Activated CD4-positive, alpha-beta T cell treated with anti-CD3 and anti-CD28 coated beads for 24 hours (primary cell): ENCODE results near the gene ELAVL2.

Experiments
- DNase-seq, 2 donors: peaks; one replicate each; pipeline ENCODE4 v3.0.0-alpha.2; 2020; ENCODE audit warnings: low read depth in 2 of 2

Gene ELAVL2

DNA sequence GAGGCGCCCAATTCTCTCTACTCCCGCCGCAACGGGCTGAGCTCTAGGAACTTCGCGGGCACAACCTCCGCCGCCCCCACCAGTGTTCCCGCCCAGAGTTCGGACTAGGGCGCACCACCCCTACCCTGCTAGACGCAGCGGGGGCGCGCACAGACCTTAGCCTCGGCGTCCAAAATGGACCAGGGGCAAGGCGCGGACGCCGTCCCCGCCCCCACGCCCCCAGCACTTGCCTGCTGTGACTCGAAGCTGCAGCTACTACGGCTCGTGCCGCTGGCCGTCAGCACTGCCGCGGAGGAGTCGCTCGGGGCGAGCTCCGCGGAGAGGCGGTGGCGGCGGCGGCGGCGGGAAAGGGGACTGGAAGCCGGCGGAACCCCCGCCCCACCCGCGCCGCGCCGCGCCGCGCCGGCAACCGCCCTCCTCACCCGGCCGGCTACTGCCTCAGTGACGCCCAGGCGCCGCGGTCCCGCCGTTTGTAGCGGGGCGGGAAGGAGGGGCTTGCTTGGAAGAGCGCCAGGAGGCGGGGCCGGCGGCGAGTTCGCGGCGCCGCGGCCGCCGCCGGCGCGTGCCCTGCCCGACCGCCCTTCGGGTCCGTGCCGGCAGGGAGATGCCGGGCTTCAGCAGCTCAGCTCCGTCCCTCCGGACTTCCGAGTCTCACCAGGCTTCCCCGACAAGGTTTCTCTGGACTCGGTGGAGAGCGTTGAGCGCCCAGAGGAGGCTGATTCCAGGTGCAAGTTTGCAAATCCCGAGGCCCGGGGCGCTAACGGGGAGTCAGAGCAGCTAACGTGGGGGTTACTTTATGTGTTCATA, 4.5 kb downstream of the ELAVL2 start:
- no peak for DNase-seq

DNA sequence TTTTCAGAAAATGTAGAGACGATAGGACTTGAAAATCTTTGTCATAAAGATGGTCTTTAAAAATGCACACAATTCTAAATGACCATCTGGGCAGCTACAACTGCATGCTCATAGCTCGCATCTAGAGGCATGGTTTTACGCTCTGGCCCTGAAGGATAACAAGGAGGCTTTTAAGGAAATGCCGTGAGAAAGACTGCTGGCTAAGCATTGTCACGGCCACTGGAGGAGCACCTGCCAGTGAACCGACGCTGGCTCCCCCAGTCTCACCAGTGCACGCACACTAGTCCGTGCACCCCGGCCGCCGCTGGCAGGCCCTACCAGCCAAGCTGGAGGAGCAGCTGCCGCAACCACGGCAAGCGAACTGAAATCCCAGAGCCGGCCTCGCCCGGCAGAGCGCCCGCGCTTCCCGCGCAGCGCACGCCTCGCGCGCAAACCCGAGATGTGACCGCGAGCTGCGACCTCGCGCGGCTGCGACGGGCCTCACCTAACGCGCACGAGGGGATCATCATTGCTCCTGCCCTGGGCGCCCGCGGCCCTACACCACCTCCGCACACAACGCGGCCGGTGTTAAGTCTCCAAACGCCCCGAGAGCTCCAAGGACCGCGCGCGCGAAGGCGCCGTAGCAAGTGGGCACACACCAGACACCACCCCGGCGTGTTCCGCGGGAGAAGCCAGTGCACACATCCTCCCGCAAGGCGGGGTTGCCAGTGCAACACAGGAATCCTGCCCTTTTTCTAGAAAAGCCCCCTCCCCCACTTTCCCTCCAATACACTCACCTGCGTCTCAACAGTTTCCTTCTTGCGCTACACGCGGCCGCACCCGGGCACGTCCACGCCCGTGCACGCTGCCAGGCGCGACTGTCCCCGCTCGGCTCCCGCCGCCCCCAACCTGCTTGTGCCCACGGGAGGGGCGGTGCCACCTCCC, 5.3 kb downstream of the ELAVL2 start:
- DNase-seq = no peak

DNA sequence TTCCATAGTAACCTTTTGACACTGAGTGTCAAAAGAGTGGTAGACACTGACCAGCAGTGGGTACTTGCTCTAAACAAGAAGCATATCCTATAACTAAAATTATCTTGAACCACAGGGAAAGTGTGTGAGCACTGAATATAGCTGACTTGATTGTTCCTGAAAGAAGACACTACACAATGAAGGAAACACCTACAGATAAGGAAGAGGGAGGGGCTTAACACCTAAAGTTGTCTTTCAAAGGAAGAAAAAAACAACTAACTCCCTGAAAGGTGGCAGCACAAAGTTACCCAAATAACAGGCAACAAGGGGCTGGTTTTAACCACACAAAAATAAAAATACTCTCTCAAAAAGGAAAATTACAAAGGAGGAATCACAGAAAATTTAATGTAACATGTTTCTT, 6.6 kb downstream of the ELAVL2 start:
- no peak for DNase-seq

DNA sequence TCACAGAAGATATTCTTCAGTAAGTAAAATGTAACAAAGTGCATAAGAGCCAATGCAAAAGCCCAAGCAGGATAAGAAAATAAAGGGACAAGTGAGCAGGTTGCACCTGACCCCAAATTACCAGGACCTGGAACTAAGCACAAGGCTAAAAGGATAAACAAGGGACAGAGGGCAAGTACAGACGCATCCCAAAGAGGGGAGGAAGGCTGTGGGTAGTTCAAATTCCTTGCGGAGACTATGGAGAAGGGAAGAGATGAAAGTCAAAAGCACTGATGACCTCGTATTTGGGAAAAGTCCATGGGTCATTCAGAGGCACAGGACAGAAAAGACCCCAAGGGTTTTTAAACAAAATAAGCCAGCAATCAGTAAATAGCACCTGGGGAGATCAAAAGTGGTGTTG, 11.8 kb downstream of the ELAVL2 start:
- no peak for DNase-seq

DNA sequence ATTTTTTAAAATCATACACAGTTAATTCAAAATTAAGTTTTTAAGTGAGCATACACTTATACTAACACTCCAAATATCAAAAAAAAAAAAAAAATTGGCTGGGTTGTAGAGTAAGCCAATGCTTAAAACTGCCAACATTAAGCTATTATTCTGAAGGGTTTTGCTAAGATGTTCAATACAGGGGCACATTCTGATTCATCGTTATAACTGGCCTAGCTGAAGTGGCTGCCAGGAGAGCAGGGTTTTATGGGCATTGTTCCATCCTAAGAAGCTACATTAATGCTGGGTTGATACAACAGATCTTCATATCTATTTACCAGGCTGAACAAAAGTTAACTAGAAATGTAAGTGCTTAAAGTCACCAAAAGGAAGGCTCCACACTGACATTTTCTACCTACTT, 13.4 kb downstream of the ELAVL2 start:
- no peak for DNase-seq

DNA sequence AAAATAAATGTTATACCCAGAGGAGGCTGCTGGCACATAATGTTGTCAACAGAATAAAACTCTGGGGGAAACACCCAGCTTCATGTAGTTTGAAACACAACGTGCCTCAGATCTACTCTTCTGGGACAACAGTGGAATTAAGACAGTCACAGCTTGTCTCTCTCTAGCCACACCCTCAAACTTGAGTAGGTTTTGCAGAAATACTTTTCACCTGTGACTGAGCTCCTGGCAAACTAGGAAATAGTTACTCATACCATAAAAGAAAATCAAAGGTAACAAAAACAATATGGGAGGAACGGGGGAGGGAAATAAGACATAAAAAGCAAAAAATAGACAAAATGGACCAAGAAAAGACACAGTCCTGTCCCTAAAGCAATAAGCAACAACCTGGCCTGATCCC, 14.4 kb downstream of the ELAVL2 start:
- DNase-seq = no peak

DNA sequence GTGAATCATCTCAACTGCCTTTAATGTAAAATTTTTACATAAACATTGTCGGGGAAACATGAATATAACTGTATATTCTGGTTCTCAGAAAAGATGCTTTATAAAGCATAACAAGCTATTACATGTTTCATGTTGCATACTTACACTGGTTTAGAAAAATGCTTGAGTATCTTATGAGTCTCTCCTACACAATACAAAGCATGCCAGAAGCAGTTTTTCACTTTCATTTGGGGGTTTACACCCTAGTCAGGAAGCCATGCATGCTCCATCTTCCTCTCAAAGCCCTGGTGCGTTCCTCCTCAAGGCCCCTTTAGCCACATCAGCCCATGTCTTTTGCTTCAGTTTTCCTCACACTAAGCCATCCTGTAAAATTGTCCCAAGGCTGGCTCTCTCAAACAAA, 22.8 kb downstream of the ELAVL2 start:
- DNase-seq = no peak

DNA sequence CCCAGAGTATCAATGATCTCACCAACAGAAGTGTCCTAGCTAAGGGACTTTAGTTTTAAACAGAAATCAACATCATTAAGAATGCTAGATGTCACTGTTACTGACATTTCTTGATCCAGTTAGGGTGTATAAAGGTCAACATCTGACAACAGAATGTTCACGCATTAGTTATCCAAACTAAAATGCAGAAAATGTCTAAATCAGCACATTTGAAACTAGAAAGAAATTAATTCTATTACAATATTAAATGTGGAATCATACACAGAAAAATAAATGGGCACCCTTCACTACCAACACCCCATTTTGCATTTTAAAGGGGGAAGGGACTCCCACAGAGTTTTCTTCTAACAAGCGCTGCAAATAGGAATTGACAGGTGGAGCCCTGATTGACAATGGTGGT, 24.5 kb downstream of the ELAVL2 start:
- no peak for DNase-seq

DNA sequence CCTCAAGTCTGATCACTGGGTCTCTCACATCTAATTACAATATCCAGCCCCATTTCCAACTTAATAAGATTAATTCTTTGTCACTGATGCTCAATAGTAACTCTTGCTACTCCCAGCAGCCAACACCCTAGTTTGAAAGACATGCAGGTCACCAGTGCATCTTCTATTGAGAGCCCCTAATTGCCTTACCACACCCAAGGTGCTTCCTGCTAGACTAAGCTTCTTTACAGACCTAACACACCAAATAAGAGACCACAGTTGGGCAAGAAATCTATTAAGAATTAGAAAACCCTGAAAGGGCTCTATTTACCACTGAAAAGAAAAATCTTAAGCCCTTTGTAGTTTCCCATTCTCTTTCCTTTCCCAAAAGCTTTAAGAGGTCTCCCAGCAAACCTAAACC, 26.5 kb downstream of the ELAVL2 start:
- no peak for DNase-seq

DNA sequence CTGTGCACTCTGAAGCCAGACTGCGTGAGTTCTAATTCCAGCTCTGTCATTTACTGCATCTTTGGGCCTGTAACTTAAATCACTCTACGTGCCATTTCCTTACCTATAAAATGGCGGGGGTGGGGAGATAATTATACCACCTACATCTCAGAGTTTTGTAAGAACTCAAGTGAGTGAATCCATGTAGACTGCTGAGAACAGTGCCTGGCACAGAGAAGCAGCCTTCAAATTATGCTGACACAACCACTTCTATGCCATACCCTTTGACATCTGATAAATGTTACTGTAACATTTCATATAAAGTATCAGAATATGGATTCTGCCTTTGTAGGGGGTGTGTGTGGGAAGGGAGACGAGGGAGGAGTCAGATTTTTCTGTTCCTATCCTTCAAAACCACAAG, 27.7 kb downstream of the ELAVL2 start:
- no peak for DNase-seq

DNA sequence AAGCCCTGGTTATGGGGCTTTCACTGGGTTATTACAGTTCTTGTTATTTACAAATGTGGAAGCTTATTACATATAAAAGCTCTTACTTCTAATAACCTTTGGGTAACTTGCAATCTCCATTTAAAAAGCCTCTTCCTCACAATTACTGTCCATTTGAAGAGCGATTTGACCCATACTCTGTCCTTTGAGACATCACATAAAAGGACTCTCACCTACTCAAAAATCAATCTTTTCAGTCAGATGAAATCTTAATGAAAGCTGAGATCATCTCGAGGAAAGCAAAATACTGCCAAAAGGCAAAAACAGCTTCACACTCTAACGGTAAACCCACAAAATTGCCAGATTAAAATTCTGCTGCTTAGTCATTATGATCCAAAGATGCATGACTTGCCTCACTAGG, 29.8 kb downstream of the ELAVL2 start:
- no peak for DNase-seq

DNA sequence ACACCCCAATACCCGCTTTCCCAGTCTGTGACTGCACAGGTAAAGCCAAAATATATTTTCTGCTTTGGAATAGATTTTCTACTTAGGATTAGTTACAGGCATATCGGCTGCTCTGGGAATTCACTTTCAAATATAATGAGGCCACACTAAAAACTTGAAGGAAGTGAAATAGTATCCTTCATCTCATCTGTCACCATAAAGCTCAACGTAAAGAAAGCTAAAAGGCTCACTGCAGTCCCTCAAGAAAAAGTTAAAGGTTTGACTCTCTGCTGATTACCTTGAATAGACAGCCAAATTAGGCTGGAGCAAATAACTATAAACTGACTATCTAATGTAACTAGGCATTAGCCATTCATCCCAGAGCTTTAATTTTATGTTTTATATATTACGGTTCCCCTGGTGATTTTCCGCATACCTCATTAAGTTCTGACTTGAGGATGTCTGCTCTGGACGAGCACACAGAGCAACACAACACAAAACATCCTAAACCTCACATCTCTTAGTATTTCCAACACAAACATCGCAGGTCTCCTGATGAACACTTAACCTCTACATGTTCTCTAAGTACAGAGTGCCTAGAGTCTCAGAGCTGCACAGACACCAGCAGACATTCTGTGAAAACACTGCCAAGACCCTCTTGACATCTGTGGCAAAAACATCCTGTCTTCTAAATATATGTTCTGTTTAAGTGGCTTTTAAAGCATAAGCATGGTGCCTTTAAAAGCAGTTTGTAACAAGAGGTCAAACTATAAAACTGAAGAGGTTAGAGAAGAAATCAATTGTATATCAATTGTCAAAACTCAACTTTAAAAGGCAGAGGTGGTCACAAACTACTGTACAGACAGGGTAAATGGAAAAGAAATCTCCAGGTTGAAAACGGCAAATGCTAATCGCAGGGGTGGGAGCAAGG, 35.4 kb downstream of the ELAVL2 start:
- DNase-seq = no peak

DNA sequence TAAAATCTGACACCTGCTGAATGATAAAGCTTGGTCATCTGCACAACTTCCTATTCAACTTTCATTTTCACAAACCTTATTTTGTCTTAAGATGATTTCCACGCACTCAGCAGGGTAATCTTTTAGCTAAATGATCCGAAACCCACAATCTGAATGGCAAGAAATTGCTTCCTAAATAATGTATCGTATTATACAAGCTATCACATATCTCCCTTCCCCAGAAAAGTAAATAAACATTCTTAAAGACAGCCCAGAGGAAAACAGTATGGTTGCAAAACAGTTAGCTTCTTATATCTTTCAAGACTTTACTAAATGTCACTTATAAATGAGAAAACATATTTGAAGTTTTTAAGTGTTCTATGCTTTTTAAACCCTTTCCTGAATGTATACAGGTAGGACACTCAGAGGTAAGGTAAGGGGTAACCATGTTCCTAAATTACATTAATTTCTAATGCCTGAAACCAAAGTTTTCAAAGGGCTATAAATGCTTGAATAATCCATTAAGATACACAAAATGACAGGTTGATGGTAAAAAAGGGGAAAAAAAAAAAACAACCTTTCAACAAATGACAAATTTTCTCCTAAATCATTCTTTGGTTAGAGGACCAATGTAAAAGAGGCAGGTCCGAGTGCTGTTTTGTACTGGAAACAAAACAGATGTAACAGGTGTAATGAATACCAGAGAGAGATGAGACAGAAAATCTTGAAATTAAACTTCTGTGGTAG, 36.3 kb downstream of the ELAVL2 start:
- DNase-seq = no peak

DNA sequence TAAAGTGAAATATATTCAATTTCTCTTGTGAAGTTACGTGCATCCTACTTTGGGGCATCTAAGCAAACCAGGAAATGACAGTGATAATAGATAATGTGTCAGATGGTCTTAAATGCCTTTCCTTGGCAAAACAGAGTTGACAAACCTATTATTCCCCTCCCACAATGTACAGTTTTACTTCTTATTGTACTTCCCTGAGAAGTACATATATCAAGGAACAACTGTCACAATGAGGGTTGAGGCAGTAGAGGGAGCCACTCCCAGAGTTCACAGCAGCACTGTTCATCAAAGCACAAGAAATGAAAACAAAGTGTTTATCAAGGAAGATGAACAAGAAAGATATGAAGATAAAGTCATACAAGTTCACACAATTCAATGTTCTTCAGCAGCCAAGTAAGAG, 41.1 kb downstream of the ELAVL2 start:
- no peak for DNase-seq

DNA sequence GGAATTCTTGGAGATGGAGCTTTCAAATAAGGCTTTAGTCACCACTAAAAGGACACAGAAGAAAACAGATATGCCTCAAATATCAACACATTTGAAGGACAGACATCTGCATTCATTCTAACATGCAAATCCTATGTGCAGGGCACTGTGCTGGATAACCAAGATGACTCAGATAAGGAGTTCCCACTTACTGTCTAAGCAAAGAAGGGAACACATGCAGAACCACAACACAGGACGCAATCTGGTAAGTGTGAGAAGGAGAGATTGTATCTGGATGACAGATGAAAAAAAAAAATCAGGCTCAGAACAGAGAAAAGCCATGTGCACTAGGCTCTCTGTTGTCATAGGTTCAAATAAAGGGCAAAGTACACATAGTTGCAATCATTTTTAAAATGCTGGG, 42.5 kb downstream of the ELAVL2 start:
- DNase-seq = no peak

DNA sequence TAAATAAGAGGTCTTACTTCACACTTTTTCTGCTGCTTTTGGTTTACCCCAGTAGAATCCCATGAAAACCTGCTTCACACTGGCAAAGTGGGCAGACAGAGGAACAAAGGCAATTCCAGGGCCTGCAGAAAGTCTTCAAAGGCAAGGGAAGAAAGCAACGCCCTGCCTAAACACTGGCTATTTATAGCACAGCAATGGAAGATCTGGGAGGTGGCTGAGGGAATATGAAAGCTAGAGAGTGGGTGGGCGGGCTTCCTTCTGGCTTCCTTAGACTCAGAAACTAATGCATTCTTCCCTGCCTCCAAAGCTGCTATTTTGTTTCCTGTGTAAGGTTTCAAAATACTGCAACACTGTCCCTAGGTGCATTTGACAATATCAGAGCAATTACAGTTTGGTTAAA, 46.8 kb downstream of the ELAVL2 start:
- no peak for DNase-seq

DNA sequence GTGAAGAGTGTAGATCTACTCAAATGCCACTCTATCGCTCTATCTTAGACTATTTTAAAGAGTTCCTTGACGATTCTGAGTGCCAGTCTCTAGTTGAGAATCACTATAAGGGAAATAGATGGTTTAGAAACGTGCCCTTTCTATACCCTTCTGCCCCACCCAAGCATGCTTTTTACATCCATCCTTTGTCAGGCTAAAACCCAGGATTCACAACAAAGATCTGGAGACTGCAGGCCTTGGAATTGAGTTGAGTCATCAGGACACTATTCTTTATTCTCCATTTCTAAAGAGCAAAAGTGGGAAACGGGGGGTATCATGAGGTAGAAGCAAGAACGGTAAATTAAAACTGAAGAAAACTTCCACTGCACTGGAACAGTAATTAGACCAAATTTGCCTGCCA, 48.7 kb downstream of the ELAVL2 start:
- no peak for DNase-seq

DNA sequence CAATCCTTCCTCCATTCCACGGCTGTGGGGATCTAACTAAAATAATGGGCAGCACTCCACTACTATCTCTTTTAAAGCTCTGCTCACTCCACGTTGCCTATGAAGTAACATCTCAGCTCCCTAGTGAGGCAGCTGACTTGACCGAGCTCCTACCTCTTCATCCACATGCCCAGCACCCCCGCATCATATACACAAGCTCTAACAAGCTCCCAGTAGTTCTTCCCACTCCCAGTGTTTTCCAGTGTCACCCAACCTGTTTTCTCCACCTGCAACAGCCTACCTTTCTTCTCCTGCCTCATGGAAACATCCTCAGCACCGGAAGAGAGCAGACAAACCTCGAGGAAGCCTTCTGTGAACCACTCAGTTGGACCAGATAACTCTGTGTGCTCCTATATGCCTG, 50.5 kb downstream of the ELAVL2 start:
- DNase-seq = no peak

DNA sequence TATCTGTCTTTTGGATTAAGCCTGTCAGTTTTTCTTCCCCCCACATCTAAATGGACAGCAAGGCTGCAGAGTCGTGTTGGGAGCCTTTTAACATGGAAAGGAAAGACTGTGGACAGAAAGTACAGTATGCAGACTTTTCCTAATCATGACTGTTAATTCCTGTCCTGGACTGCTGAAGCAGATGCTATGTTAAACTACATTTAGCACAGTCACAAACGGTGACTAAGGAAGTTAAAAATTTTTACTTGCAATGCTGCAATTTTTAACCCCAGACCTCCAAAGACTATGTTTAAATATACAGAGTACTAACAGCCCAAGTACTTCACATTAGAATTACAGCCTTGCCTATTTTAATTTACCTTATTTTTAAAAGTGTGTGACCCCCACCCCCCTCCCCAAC, 51.8 kb downstream of the ELAVL2 start:
- DNase-seq = no peak

DNA sequence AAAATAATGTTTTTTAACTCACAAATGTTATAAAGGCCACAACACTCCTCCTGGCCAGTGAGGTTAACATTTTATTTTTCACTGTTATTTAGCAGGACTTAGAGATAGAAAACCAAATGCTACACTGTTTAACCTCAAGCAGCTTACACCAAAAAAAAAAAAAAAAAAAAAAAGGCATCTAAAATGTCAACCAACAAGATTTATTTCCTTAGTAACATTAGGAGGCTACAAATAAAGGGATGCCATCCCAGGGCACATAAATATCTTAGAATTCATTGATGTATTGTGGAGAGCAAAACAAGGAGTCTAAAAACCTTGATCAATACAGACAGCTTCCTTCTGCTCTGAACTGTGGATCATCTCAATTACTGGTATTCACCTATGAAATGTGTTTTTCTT, 53.7 kb downstream of the ELAVL2 start:
- DNase-seq = no peak

DNA sequence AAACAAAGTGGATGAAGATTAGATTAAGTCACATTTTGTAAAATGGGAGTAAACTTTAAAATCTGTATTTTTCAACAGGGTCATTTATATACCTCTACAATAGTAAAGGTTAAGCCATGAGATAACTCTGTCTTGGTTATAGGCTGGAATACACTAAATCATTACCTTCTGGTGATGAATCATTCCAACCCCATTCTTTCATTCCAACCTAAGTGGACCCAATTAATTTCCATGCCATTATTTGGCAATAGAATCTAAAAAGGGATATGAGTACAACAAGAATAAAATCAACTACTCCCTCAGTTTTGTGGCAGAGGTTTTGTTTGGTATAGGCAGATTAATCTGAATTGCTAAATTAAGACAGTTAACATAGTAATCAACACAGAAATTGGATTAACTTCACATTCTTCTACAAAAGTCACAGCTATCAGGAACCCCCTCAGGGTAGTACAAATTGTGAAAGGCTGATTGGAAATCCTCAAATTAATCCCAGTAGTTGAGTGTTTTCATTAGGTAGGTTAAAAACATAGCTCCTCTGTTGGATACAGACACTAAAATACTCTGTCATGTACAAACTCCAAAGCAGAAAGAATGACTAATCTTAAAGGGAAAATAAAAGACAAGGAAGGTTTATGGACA, 54.2 kb downstream of the ELAVL2 start:
- no peak for DNase-seq
